Mesendoderm (in vitro differentiated cells): ENCODE results near the gene KCNK1.

ENCODE experiments used
- DNase-seq: peaks from one replicate; pipeline ENCODE4 v3.0.0; 2013
- H2AK5ac ChIP-seq: 2 replicates; pipeline ENCODE4 v1.6.1; 2013; ENCODE audit warnings: low read length, inconsistent platforms
- H2BK120ac ChIP-seq: 2 replicates; pipeline ENCODE4 v1.6.1; 2013; ENCODE audit warnings: low read depth, mild to moderate bottlenecking, low read length, moderate library complexity, mixed read lengths
- H2BK15ac ChIP-seq: replicated peaks from 2 replicates; pipeline ENCODE4 v1.6.1; 2013; ENCODE audit warnings: low read depth, mild to moderate bottlenecking, moderate library complexity
- H2BK5ac ChIP-seq: 2 replicates; pipeline ENCODE4 v1.6.1; 2013; ENCODE audit warnings: low read length, inconsistent platforms
- H3K18ac ChIP-seq: 2 replicates; pipeline ENCODE4 v1.6.1; 2013; ENCODE audit warnings: mild to moderate bottlenecking, low read length, mixed read lengths
- H3K23ac ChIP-seq: one replicate; pipeline ENCODE4 v1.6.1; 2013; ENCODE audit warnings: low read length
- H3K27ac ChIP-seq: 2 replicates; pipeline ENCODE4 v1.5.1; 2013; ENCODE audit warnings: low read depth, mild to moderate bottlenecking, inconsistent platforms, low read length, moderate library complexity
- H3K27me3 ChIP-seq: 2 replicates; pipeline ENCODE4 v1.6.1; 2013; ENCODE audit warnings: low read length, control low read depth, mild to moderate bottlenecking, inconsistent platforms; ENCODE audit not compliant: insufficient read depth, poor library complexity
- H3K36me3 ChIP-seq: 2 replicates; pipeline ENCODE4 v1.6.1; 2013; ENCODE audit warnings: low read length, inconsistent platforms; ENCODE audit not compliant: control insufficient read depth, insufficient read depth
- H3K4ac ChIP-seq: one replicate; pipeline ENCODE4 v1.6.1; 2013; ENCODE audit warnings: low read depth, mild to moderate bottlenecking, low read length, moderate library complexity
- H3K4me1 ChIP-seq: 2 replicates; pipeline ENCODE4 v1.6.1; 2013; ENCODE audit warnings: low read depth, low read length, inconsistent platforms; ENCODE audit not compliant: control insufficient read depth
- H3K4me2 ChIP-seq: 2 replicates; pipeline ENCODE4 v1.6.1; 2013; ENCODE audit warnings: low read length
- H3K4me3 ChIP-seq: 2 replicates; pipeline ENCODE4 v1.5.1; 2013; ENCODE audit warnings: mild to moderate bottlenecking, low read length
- H3K56ac ChIP-seq: one replicate; pipeline ENCODE4 v1.6.1; 2013; ENCODE audit warnings: low read length
- H3K79me1 ChIP-seq: 2 replicates; pipeline ENCODE4 v1.6.1; 2013; ENCODE audit warnings: low read length, inconsistent platforms
- H3K79me2 ChIP-seq: 2 replicates; pipeline ENCODE4 v1.6.1; 2013; ENCODE audit warnings: mild to moderate bottlenecking, low read length; ENCODE audit not compliant: control insufficient read depth, insufficient read depth
- H3K9ac ChIP-seq: 2 replicates; pipeline ENCODE4 v1.6.1; 2013; ENCODE audit warnings: low read length, inconsistent platforms
- H4K5ac ChIP-seq: one replicate; pipeline ENCODE4 v1.6.1; 2013; ENCODE audit warnings: low read length
- H4K8ac ChIP-seq: one replicate; pipeline ENCODE4 v1.6.1; 2013; ENCODE audit warnings: low read depth, mild to moderate bottlenecking, control low read depth, low read length, moderate library complexity
- WGBS: extraction: QIAGEN DNeasy Blood & Tissue Kit; methylation state at CpG from one replicate; pipeline ENCODE4 v1.1.7; 2013; ENCODE audit warnings: low lambda C conversion rate, missing lambda C conversion rate; ENCODE audit not compliant: insufficient coverage; ENCODE audit errors: extremely low coverage; 5-methylcytosine and 5-hydroxymethylcytosine counted together

KCNK1 gene

DNA sequence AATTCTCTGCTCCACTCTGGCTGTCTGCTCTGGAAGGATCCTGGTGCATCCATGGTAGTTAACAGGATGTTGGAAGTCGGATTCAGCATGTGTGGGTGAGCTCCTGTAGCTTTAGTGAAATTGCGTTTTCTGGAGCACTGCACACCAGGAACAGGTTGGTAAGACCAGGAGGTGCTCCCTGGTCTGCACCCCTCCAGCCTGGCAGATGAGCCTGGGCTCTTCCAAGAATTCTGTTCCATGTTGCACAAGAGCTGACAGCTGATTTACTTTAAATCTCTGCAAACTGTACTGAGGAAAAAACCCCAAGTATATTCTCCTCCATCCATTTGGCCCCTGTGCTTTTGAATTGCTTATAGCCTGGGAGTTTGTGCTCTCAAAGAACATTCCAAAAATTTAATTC lies 33.7 kb downstream of the KCNK1 start:
- H2AK5ac ChIP-seq: no peak overlapping the region
- H3K4me3 ChIP-seq: no peak overlapping the region
- H3K23ac ChIP-seq: no peak overlapping the region
- no peaks in the 10 kb centered on the region for H3K27me3 ChIP-seq
- no peaks in the 10 kb centered on the region for H3K36me3 ChIP-seq
- no peaks in the 10 kb centered on the region for H3K79me1 ChIP-seq
- no peak overlapping the region for H2BK120ac ChIP-seq
- H3K4me2 ChIP-seq: no peak overlapping the region
- H3K27ac ChIP-seq: no peak overlapping the region
- no peak overlapping the region for H2BK15ac ChIP-seq
- no peak for DNase-seq
- H4K5ac ChIP-seq: no peak overlapping the region
- no peak overlapping the region for H3K18ac ChIP-seq
- H3K4me1 ChIP-seq: peaks cover 7% of the 10 kb centered on the region
- no CpG with 5 or more reads among the region's 2 CpGs for WGBS
- H4K8ac ChIP-seq: no peak overlapping the region
- H2BK5ac ChIP-seq: no peak overlapping the region
- H3K56ac ChIP-seq: no peak overlapping the region
- H3K9ac ChIP-seq: no peak overlapping the region
- H3K79me2 ChIP-seq: no peaks in the 10 kb centered on the region
- no peak overlapping the region for H3K4ac ChIP-seq

DNA sequence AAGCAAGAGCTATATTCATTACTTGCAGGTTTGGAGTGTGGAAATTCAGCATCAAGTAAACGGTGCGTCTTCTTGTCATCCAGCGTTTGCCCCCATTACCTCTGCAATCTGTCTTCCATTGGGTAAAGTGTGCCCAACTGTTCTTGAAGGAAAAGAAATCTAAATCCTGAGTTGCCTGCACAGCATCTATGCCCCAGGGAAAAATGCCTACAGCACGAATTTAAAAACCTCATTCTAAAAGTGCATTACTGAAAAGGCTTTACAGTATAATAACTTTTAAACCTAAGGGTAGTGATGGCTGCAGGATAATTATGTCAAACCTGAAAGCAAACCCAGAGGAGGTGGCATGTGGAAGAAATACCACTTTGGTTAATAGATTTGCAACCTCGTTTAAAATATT lies 37.2 kb downstream of the KCNK1 start:
- no peak for DNase-seq
- Histone ChIP-seq H3K27me3 (no peaks in the 10 kb centered on the region), H3K36me3 (no peaks in the 10 kb centered on the region), H2AK5ac (no peak overlapping the region), H3K4ac (no peak overlapping the region), H3K27ac (no peak overlapping the region), H3K23ac (no peak overlapping the region), H3K4me3 (no peak overlapping the region), H3K9ac (no peak overlapping the region), H2BK120ac (no peak overlapping the region), H2BK15ac (no peak overlapping the region), H3K4me2 (no peak overlapping the region), H3K4me1 (peaks cover 22% of the 10 kb centered on the region), H3K56ac (no peak overlapping the region), H3K79me2 (no peaks in the 10 kb centered on the region), H4K5ac (no peak overlapping the region), H2BK5ac (no peak overlapping the region), H4K8ac (no peak overlapping the region), H3K18ac (no peak overlapping the region), H3K79me1 (no peaks in the 10 kb centered on the region)
- WGBS: no CpG with 5 or more reads among the region's 5 CpGs

- no peaks in the 10 kb centered on the region for H3K79me2 ChIP-seq
- no peaks in the 10 kb centered on the region for H3K79me1 ChIP-seq
- H2BK15ac ChIP-seq: no peak overlapping the region
- no peak overlapping the region for H3K23ac ChIP-seq
- no peak overlapping the region for H4K5ac ChIP-seq
- no peak overlapping the region for H3K18ac ChIP-seq
- no peak overlapping the region for H2BK5ac ChIP-seq
- H3K56ac ChIP-seq: no peak overlapping the region
- no peak overlapping the region for H3K27ac ChIP-seq
- DNase-seq: no peak
- H3K4me2 ChIP-seq: no peak overlapping the region
- WGBS: no CpG with 5 or more reads among the region's 5 CpGs
- H2BK120ac ChIP-seq: no peak overlapping the region
- no peaks in the 10 kb centered on the region for H3K36me3 ChIP-seq
- no peak overlapping the region for H2AK5ac ChIP-seq
- H3K4me3 ChIP-seq: no peak overlapping the region
- no peak overlapping the region for H3K9ac ChIP-seq
- H3K4me1 ChIP-seq: peaks cover 22% of the 10 kb centered on the region
- no peaks in the 10 kb centered on the region for H3K27me3 ChIP-seq
- no peak overlapping the region for H4K8ac ChIP-seq
- no peak overlapping the region for H3K4ac ChIP-seq
Observed at GRCh38 chr1:233651563-233652233, 37.8 kb downstream of the KCNK1 start.

GRCh38 chr1:233652526-233652925 lies 38.6 kb downstream of the KCNK1 start:
- no peak overlapping the region for H3K23ac ChIP-seq
- H2BK15ac ChIP-seq: no peak overlapping the region
- no peak overlapping the region for H3K56ac ChIP-seq
- H2BK5ac ChIP-seq: no peak overlapping the region
- H3K18ac ChIP-seq: no peak overlapping the region
- H3K79me2 ChIP-seq: no peaks in the 10 kb centered on the region
- no peaks in the 10 kb centered on the region for H3K79me1 ChIP-seq
- H4K8ac ChIP-seq: no peak overlapping the region
- H2BK120ac ChIP-seq: no peak overlapping the region
- H3K4me3 ChIP-seq: no peak overlapping the region
- peak; percentile 52 for DNase-seq
- no peak overlapping the region for H3K4ac ChIP-seq
- H3K4me2 ChIP-seq: no peak overlapping the region
- H3K9ac ChIP-seq: no peak overlapping the region
- H3K27me3 ChIP-seq: no peaks in the 10 kb centered on the region
- no peak overlapping the region for H4K5ac ChIP-seq
- no CpG with 5 or more reads among the region's 2 CpGs for WGBS
- H3K4me1 ChIP-seq: peaks cover 22% of the 10 kb centered on the region
- H3K27ac ChIP-seq: no peak overlapping the region
- no peaks in the 10 kb centered on the region for H3K36me3 ChIP-seq
- no peak overlapping the region for H2AK5ac ChIP-seq

- Histone ChIP-seq H3K4me3 (no peak overlapping the region), H3K79me2 (no peaks in the 10 kb centered on the region), H3K23ac (no peak overlapping the region), H4K8ac (no peak overlapping the region), H3K18ac (no peak overlapping the region), H4K5ac (no peak overlapping the region), H2BK15ac (no peak overlapping the region), H3K27me3 (no peaks in the 10 kb centered on the region), H3K27ac (no peak overlapping the region), H2BK120ac (peak overlapping the region; percentile 54), H2AK5ac (no peak overlapping the region), H3K79me1 (peaks cover 1% of the 10 kb centered on the region), H3K9ac (no peak overlapping the region), H3K4ac (no peak overlapping the region), H3K36me3 (no peaks in the 10 kb centered on the region), H3K4me2 (no peak overlapping the region), H2BK5ac (no peak overlapping the region), H3K4me1 (peaks cover 22% of the 10 kb centered on the region), H3K56ac (no peak overlapping the region)
- no peak for DNase-seq
- WGBS: no CpG with 5 or more reads among the region's 5 CpGs
Observed at GRCh38 chr1:233654658-233655280, 40.9 kb downstream of the KCNK1 start.
